ENCODE results near the gene UFM1.

- TF ChIP-seq CTCF (IDR thresholded peaks at IDR 0.05; ENCODE audit: low read depth, low read length) (no peak), POLR2A (IDR thresholded peaks at IDR 0.05; ENCODE audit: extremely low read depth, insufficient read length) (no peak), MAX (IDR thresholded peaks at IDR 0.05; ENCODE audit: low read depth, low read length) (no peak), MYC (IDR thresholded peaks at IDR 0.05; ENCODE audit: low read depth, low read length) (no peak)
Observed at GRCh38 chr13:38346764-38347163, 2.9 kb upstream of the UFM1 start.

Measured in NB4 (cell line).